Calu3 (cell line): ENCODE measurements around the gene LY9. TPM values are rescaled to one million over a fixed set of nuclear protein-coding genes. Genes with fewer than 3 reads are reported as not detected.

Source experiments
- BruUV-seq: library from RNA; stranded (reverse); fragments of 400-500 nt; replicated peaks from 2 replicates; lab custom pipeline; 2021; lab: Mats Ljungman, UMichigan
- CTCF ChIA-PET: fragments of 300-600 bp; sonication (Branson Sonifier 250); formaldehyde crosslinking; loops from one replicate; lab custom pipeline; 2022; ENCODE audit warnings: antibody characterized with exemption; lab: Charles Lee
- DNase-seq: peaks from one replicate; pipeline ENCODE4 v3.0.0; 2022
- H3K27ac Mint-ChIP-seq: one replicate; pipeline ENCODE4 v1.8.0; 2022; ENCODE audit warnings: mixed read lengths; ENCODE audit not compliant: unreplicated experiment
- H3K27me3 Mint-ChIP-seq: one replicate; pipeline ENCODE4 v1.8.0; 2022; ENCODE audit warnings: mixed read lengths; ENCODE audit not compliant: unreplicated experiment
- H3K36me3 Mint-ChIP-seq: one replicate; pipeline ENCODE4 v1.8.0; 2022; ENCODE audit warnings: mild to moderate bottlenecking, moderate library complexity, mixed read lengths; ENCODE audit not compliant: insufficient read depth, unreplicated experiment
- H3K4me1 Mint-ChIP-seq: one replicate; pipeline ENCODE4 v1.8.0; 2022; ENCODE audit warnings: mild to moderate bottlenecking, low read depth, mixed read lengths; ENCODE audit not compliant: unreplicated experiment
- H3K4me3 Mint-ChIP-seq: one replicate; pipeline ENCODE4 v1.8.0; 2022; ENCODE audit warnings: mild to moderate bottlenecking, low read depth, moderate library complexity, mixed read lengths; ENCODE audit not compliant: unreplicated experiment
- H3K9me3 Mint-ChIP-seq: one replicate; pipeline ENCODE4 v1.8.0; 2022; ENCODE audit warnings: low read depth, mixed read lengths; ENCODE audit not compliant: unreplicated experiment
- CTCF ChIP-seq: fragments of 200-600 bp; IDR thresholded peaks from one replicate; pipeline ENCODE4 v1.8.0; 2022; ENCODE audit warnings: antibody characterized with exemption; ENCODE audit not compliant: unreplicated experiment
- intact Hi-C: fragments of 100-400 bp; cut with micrococcal nuclease; formaldehyde crosslinking; loops from one replicate; pipeline ENCODE4 v1.10.0; 2022; ENCODE audit not compliant: unreplicated experiment
- total RNA-seq: library from RNA; stranded (reverse); gene quantifications from 2 replicates; pipeline ENCODE4 v1.2.3, GENCODE V29; 2022

LY9 gene
- total RNA-seq, 1 experiment from 2014 or later, result not detected

GRCh38 chr1:160778976-160779375 lies 17.0 kb upstream of the LY9 start:
- CTCF ChIA-PET, result interaction anchor here (1.1 kb wide), 2 partner anchors 51 to 52 kb away, joined by 3 read pairs; no protein-coding TSS in a partner anchor
- TF ChIP-seq CTCF, result no peak
- BruUV-seq, result no TSS peak
- Mint-ChIP-seq H3K4me3 (no peak overlapping the region), H3K36me3 (peaks cover 7% of the 10 kb centered on the region), H3K27ac (no peak overlapping the region), H3K4me1 (peaks cover 24% of the 10 kb centered on the region), H3K27me3 (no peaks in the 10 kb centered on the region), H3K9me3 (no peaks in the 10 kb centered on the region)
- intact Hi-C loops, result no loop called here
- DNase-seq, result no peak

GRCh38 chr1:160779626-160780397 lies 16.2 kb upstream of the LY9 start:
- intact Hi-C loops, result loop anchor here (1.0 to 2.0 kb wide), 3 partner anchors 27 to 171 kb away; no protein-coding TSS in a partner anchor
- TF ChIP-seq CTCF, result peak; percentile 77
- no TSS peak for BruUV-seq
- CTCF ChIA-PET, result interaction anchor here (1.1 to 2.2 kb wide), 4 partner anchors 47 to 53 kb away, joined by 3 to 13 read pairs (median 5); no protein-coding TSS in a partner anchor
- H3K4me3 Mint-ChIP-seq, result no peak overlapping the region
- no peaks in the 10 kb centered on the region for H3K9me3 Mint-ChIP-seq
- DNase-seq, result peak; percentile 65
- H3K4me1 Mint-ChIP-seq, result peaks cover 24% of the 10 kb centered on the region
- peaks cover 7% of the 10 kb centered on the region for H3K36me3 Mint-ChIP-seq
- H3K27ac Mint-ChIP-seq, result no peak overlapping the region
- no peaks in the 10 kb centered on the region for H3K27me3 Mint-ChIP-seq

GRCh38 chr1:160780398-160780755 lies 15.6 kb upstream of the LY9 start:
- intact Hi-C loops, result loop anchor here (1.0 to 2.0 kb wide), 3 partner anchors 26 to 171 kb away; no protein-coding TSS in a partner anchor
- peaks cover 24% of the 10 kb centered on the region for H3K4me1 Mint-ChIP-seq
- no peaks in the 10 kb centered on the region for H3K27me3 Mint-ChIP-seq
- H3K9me3 Mint-ChIP-seq, result no peaks in the 10 kb centered on the region
- no peak overlapping the region for H3K27ac Mint-ChIP-seq
- peaks cover 7% of the 10 kb centered on the region for H3K36me3 Mint-ChIP-seq
- no peak overlapping the region for H3K4me3 Mint-ChIP-seq
- TF ChIP-seq CTCF, result peak; percentile 9
- DNase-seq, result no peak
- BruUV-seq, result no TSS peak
- CTCF ChIA-PET, result interaction anchor here (1.4 to 2.2 kb wide), 3 partner anchors 13 to 51 kb away, joined by 7 to 13 read pairs (median 12); no protein-coding TSS in a partner anchor

- Mint-ChIP-seq H3K36me3 (peaks cover 7% of the 10 kb centered on the region), H3K4me1 (peaks cover 24% of the 10 kb centered on the region), H3K27me3 (no peaks in the 10 kb centered on the region), H3K27ac (peak overlapping the region; percentile 88), H3K9me3 (no peaks in the 10 kb centered on the region), H3K4me3 (peak overlapping the region; percentile 38)
- peak; percentile 82 for DNase-seq
- no TSS peak for BruUV-seq
- intact Hi-C loops, result loop anchor here (2.0 kb wide), 2 partner anchors 26 to 54 kb away; no protein-coding TSS in a partner anchor
- no peak for TF ChIP-seq CTCF
- CTCF ChIA-PET, result interaction anchor here (0.6 to 2.2 kb wide), 11 partner anchors 13 to 226 kb away, joined by 3 to 13 read pairs (median 4); no protein-coding TSS in a partner anchor
Measured at GRCh38 chr1:160781186-160781766, 14.7 kb upstream of the LY9 start.
